ENCODE results near the gene HEY2. TPM values are rescaled to one million over a fixed set of nuclear protein-coding genes. Genes with fewer than 3 reads are reported as not detected.

The HEY2 gene
- total and polyA plus RNA-seq, 11 donors: 19.9 to 50.9 (median 36.0) TPM

DNA sequence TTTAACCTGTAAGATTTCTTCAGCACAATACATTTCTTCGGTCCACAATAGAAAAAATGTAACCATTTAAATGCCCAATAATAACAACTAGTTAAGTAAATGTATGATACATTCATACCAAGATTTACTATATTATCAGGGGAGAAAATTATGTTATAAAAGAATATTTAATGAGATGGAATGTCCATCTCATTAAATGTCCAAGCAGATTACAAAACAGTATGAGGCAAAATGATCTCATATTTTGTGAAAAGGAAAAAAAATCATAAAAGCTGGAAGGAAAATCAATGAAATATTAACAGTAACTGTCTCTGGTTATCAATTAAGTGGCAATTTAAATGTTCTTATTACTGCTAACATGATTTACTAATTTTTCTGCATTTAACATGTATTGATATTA lies 10.1 kb upstream of the HEY2 start:
- Histone ChIP-seq H3K36me3 (no peaks in the 10 kb centered on the region), H3K27ac (no peak overlapping the region), H3K9me3 (no peaks in the 10 kb centered on the region), H3K27me3 (peaks cover 0 to 19% (median 0%) of the 10 kb centered on the region in 9 donors), H3K4me3 (no peak overlapping the region), H3K4me1 (peaks cover 0 to 32% (median 0%) of the 10 kb centered on the region in 12 donors)
- intact Hi-C loops (cut with DNase I): no loop called here
- TF ChIP-seq, protein P1, sequence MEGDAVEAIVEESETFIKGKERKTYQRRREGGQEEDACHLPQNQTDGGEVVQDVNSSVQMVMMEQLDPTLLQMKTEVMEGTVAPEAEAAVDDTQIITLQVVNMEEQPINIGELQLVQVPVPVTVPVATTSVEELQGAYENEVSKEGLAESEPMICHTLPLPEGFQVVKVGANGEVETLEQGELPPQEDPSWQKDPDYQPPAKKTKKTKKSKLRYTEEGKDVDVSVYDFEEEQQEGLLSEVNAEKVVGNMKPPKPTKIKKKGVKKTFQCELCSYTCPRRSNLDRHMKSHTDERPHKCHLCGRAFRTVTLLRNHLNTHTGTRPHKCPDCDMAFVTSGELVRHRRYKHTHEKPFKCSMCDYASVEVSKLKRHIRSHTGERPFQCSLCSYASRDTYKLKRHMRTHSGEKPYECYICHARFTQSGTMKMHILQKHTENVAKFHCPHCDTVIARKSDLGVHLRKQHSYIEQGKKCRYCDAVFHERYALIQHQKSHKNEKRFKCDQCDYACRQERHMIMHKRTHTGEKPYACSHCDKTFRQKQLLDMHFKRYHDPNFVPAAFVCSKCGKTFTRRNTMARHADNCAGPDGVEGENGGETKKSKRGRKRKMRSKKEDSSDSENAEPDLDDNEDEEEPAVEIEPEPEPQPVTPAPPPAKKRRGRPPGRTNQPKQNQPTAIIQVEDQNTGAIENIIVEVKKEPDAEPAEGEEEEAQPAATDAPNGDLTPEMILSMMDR (IDR thresholded peaks at IDR 0.05): no peak
- no peak for TF ChIP-seq POLR2A (IDR thresholded peaks at IDR 0.05)
- WGBS, 4 donors: 93 to 98% (median 95%) methylated on average over 1 of the region's 1 CpG
- DNase-seq (no peak), ATAC-seq (no peak)

DNA sequence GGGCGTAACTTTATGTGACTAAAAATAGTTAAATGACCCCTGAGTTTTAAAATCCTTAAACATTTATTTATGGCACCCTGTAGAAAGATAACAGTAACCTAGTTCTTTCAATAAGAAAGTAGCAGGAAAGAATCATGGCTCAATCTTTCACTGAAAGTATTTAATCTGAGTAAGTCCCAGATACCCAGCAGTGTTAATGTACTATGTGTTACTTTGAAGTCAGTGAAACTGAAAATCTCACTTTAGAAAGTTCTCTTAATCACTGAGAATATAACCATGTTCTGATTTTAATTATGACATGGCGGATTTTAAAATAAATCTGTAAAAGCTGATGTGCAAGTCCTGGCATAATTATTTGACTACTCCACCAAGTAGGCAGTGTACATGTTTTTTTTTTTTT lies 8.1 kb upstream of the HEY2 start:
- intact Hi-C loops (cut with DNase I): loop anchor here in 6 of 10 donors (5.0 to 10.0 kb wide), 5 partner anchors 64 to 297 kb away; no protein-coding TSS in a partner anchor
- Histone ChIP-seq H3K27ac (peak overlapping the region in 1 of 12 donors; percentile 97), H3K27me3 (peaks cover 0 to 28% (median 0%) of the 10 kb centered on the region in 9 donors)

DNA sequence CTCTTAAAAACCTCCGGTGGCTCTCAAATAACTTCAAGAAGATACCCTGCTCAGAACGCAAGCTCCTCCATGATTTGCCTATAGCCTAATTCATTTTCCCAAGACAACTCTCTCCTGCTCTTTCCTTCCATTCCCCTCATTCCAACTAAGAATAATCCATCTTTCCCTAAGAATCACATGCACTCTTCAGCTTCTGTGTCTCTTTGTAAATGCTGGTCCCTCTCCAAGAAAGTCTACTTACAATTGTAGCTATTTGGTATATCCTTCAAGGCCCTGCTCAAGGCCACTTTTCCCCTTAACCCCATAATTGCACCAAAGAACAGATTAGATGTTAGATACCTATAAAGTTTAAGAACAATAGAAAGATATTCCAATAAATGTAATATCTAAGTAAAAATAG lies 7.4 kb upstream of the HEY2 start:
- TF ChIP-seq, protein P1 (IDR thresholded peaks at IDR 0.05): no peak
- TF ChIP-seq POLR2A (IDR thresholded peaks at IDR 0.05): no peak
- no peak for DNase-seq
- no peaks in the 10 kb centered on the region for H3K9me3 ChIP-seq
- H3K4me3 ChIP-seq: peak overlapping the region in 6 of 12 donors; percentile 4 to 46 (median 26)
- WGBS, 4 donors: 79 to 91% (median 87%) methylated on average over 2 of the region's 2 CpGs
- intact Hi-C loops (cut with DNase I): loop anchor here in 6 of 10 donors (5.0 to 10.0 kb wide), 5 partner anchors 65 to 297 kb away; no protein-coding TSS in a partner anchor
- no peak for ATAC-seq
- H3K27ac ChIP-seq: peak overlapping the region in 9 of 12 donors; percentile 6 to 99 (median 35)
- H3K36me3 ChIP-seq: no peaks in the 10 kb centered on the region
- peaks cover 0 to 31% (median 0%) of the 10 kb centered on the region in 9 donors for H3K27me3 ChIP-seq
- peaks cover 0 to 47% (median 1%) of the 10 kb centered on the region in 12 donors for H3K4me1 ChIP-seq

More for the DNA sequence above, 8.1 kb upstream of the HEY2 start:
- peaks cover 0 to 47% (median 1%) of the 10 kb centered on the region in 12 donors for H3K4me1 ChIP-seq
- H3K9me3 ChIP-seq: no peaks in the 10 kb centered on the region
- DNase-seq (no peak), ATAC-seq (no peak)
- WGBS, 4 donors: 91 to 97% (median 94%) methylated on average over 2 of the region's 2 CpGs
- no peak overlapping the region for H3K4me3 ChIP-seq
- H3K36me3 ChIP-seq: no peaks in the 10 kb centered on the region
- TF ChIP-seq, protein P1 (IDR thresholded peaks at IDR 0.05): no peak

DNA sequence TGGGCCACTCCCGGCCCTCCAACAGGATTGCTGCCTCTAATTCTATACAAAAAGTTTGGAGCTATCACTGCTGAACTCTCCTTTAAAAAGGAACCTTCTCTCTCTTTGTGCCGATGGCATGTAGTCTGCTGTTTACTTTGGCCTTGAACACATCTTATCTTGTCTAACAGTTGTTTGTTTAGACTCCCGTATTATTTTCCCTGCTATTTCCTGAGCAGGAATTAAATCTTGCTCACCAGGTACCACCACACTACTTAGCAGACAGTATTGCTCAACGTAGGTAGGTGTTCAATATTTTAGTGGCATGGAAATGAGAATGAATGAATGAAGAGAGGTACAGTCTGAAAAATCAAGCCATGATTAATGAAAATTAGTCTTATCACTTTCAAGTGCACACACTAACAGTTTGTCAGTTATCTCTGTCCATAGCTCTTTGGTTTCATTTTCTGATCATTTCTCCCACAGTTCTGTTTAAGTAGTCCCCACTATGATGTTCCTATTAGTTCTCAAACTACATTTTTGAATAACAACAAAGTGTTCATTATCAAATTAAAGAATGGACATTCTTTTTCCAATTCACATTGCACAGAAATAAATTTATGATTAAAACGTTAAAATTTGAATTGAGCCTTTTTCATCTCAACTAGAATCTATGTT lies 6.8 kb upstream of the HEY2 start:
- ATAC-seq: no peak
- Histone ChIP-seq H3K9me3 (no peaks in the 10 kb centered on the region), H3K27me3 (peaks cover 0 to 36% (median 0%) of the 10 kb centered on the region in 9 donors), H3K4me3 (peak overlapping the region in 7 of 12 donors; percentile 4 to 46 (median 25)), H3K4me1 (peaks cover 0 to 47% (median 1%) of the 10 kb centered on the region in 12 donors), H3K36me3 (no peaks in the 10 kb centered on the region), H3K27ac (peak overlapping the region in 9 of 12 donors; percentile 8 to 99 (median 35))
- DNase-seq: no peak
- TF ChIP-seq, protein P1 (IDR thresholded peaks at IDR 0.05): no peak
- no peak for TF ChIP-seq POLR2A (IDR thresholded peaks at IDR 0.05)
- 37 to 49% (median 38%) methylated on average over 5 of the region's 5 CpGs for WGBS, 4 donors
- intact Hi-C loops (cut with DNase I): loop anchor here in 6 of 10 donors (5.0 to 10.0 kb wide), 5 partner anchors 65 to 298 kb away; no protein-coding TSS in a partner anchor
